Right lobe of liver (tissue), 6 donors: Measurements from ENCODE around the gene SPRR2E. TPM values are rescaled to one million over a fixed set of nuclear protein-coding genes. Genes with fewer than 3 reads are reported as not detected.

ENCODE experiments used
- ATAC-seq, 4 donors: fragments of 200-7000 bp; cut with Tn5 transposase; one replicate each; pipeline ENCODE4 v1.9.1; 2020; ENCODE audit warnings: mild to moderate bottlenecking in 4 of 4, moderate library complexity in 4 of 4
- DNase-seq, 3 donors: peaks; one replicate each; pipeline ENCODE4 v3.0.0-alpha.2; 2020
- H3K27ac ChIP-seq, 3 donors: fragments of 200-600 bp; one replicate each; pipeline ENCODE4 v1.8.0; 2022
- H3K27me3 ChIP-seq, 2 donors: fragments of 200-600 bp; one replicate each; pipeline ENCODE4 v1.8.0; 2022
- H3K36me3 ChIP-seq, 4 donors: fragments of 200-600 bp; sonication (generic) in 1 of 4; one replicate each; pipeline versions ENCODE4 v1.5.1 to v1.8.0; 2017 to 2022; ENCODE audit warnings: control low read depth in 1 of 4
- H3K4me1 ChIP-seq, 4 donors: fragments of 200-600 bp; sonication (generic) in 1 of 4; one replicate each; pipeline versions ENCODE4 v1.5.1 to v1.8.0; 2017 to 2022; ENCODE audit warnings: control low read depth in 1 of 4
- H3K4me3 ChIP-seq, 3 donors: fragments of 200-600 bp; one replicate each; pipeline ENCODE4 v1.8.0; 2022
- H3K9me3 ChIP-seq, 4 donors: fragments of 200-600 bp; sonication (generic) in 1 of 4; one replicate each; pipeline versions ENCODE4 v1.5.1 to v1.8.0; 2017 to 2022; ENCODE audit warnings: control low read depth in 1 of 4
- POLR2A ChIP-seq: fragments of 450-650 bp; IDR thresholded peaks from one replicate; pipeline ENCODE4 v1.6.1; 2017; ENCODE audit warnings: antibody characterized with exemption, mild to moderate bottlenecking
- WGBS: methylation state at CpG from one replicate; pipeline ENCODE4 v1.1.6; 2018; ENCODE audit warnings: low coverage, low lambda C conversion rate; ENCODE audit not compliant: insufficient coverage; ENCODE audit errors: missing lambda C conversion rate; 5-methylcytosine and 5-hydroxymethylcytosine counted together
- intact Hi-C, 2 donors: fragments of 100-400 bp; cut with DNase I; formaldehyde crosslinking; loops; one replicate each; pipeline versions ENCODE4 v1.11.2 to v1.14.1; 2022
- small RNA-seq, 2 experiments: library from RNA; depleted of rRNA; stranded (forward); fragments of <200 nt; gene quantifications; one replicate each; pipeline ENCODE3, GENCODE V24; 2016
- total RNA-seq, 6 experiments: library from RNA; depleted of rRNA in 2 of 6; stranded (reverse); fragments of >200 nt in 2 of 6; fragmentation: NEBNext Ultra II Directional in 3 of 6; extraction: Animal tissue kit (Norgen Biotek cat#: 25700) in 3 of 6; gene quantifications; one replicate each; pipeline versions ENCODE4 v1.1.0 to v1.2.4, GENCODE V29; 2016 to 2023
- TF ChIP-seq, protein P1 (sequence below), 4 donors: fragments of 200-600 bp in 3 of 4; fragments of 450-650 bp in 1 of 4; IDR thresholded peaks; one replicate each; pipeline versions ENCODE4 v1.5.1 to v1.8.0; 2016 to 2022; ENCODE audit warnings: antibody characterized with exemption in 4 of 4, mild to moderate bottlenecking in 2 of 4
- donor health status: DM: no; HTN: yes; CAD: no.
- donor health status: DM: no; HTN: no; CAD: no.
- donor health status: DM: no; HTN: no; CAD: no.
- donor health status: DM: no; HTN: yes; CAD: no.
- donor health status: DM: no; HTN: yes; CAD: no.

The SPRR2E gene
- total RNA-seq, 6 experiments from 2014 or later, result not detected

DNA sequence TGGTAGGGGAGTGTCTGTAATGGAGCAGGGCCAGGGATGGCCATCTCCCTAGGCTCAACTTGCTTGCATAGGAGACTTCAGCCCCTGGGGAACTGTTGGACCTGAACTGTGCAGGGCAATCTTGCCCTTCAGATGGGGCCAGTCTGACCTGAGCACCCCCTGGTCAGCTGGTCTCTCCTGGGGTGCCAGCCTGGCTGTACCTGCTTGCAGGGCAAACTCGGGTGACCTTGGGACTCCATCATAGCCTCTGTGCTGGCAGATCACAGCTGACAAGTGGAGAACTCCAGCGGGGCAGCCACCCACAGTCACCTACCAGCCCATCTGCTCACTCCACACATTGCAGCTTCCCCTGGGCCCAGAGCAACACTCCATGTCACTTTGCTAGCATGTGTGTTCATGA is 45.1 kb downstream of the SPRR2E start:
- Histone ChIP-seq H3K4me1 (no peaks in the 10 kb centered on the region), H3K4me3 (no peak overlapping the region), H3K27ac (no peak overlapping the region), H3K27me3 (no peaks in the 10 kb centered on the region), H3K9me3 (no peaks in the 10 kb centered on the region), H3K36me3 (no peaks in the 10 kb centered on the region)
- peak in 1 of 4 donors; percentile 20 for ATAC-seq
- WGBS, result no CpG with 5 or more reads among the region's 2 CpGs
- intact Hi-C loops, result no loop called here
- no peak for DNase-seq
- no peak for TF ChIP-seq POLR2A
- TF ChIP-seq, protein P1, sequence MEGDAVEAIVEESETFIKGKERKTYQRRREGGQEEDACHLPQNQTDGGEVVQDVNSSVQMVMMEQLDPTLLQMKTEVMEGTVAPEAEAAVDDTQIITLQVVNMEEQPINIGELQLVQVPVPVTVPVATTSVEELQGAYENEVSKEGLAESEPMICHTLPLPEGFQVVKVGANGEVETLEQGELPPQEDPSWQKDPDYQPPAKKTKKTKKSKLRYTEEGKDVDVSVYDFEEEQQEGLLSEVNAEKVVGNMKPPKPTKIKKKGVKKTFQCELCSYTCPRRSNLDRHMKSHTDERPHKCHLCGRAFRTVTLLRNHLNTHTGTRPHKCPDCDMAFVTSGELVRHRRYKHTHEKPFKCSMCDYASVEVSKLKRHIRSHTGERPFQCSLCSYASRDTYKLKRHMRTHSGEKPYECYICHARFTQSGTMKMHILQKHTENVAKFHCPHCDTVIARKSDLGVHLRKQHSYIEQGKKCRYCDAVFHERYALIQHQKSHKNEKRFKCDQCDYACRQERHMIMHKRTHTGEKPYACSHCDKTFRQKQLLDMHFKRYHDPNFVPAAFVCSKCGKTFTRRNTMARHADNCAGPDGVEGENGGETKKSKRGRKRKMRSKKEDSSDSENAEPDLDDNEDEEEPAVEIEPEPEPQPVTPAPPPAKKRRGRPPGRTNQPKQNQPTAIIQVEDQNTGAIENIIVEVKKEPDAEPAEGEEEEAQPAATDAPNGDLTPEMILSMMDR (IDR thresholded peaks at IDR 0.05), result no peak

Small RNA genes within 50 kb of the gene (small RNA-seq; reads per million reads assigned to genes)
- 0 reads per million in 2 experiments for gene SPRR2C

Other genes starting within 250 kb of the SPRR2E start
- not detected for gene LCE7A, start 234.5 kb downstream of the SPRR2E start, total RNA-seq
- not detected for gene SMCP, start 216.2 kb downstream of the SPRR2E start, total RNA-seq
- gene IVL, start 186.0 kb downstream of the SPRR2E start, total RNA-seq, result not detected
- not detected for gene SPRR5, start 147.3 kb downstream of the SPRR2E start, total RNA-seq
- gene SPRR4, start 123.9 kb downstream of the SPRR2E start, total RNA-seq, result not detected
- gene SPRR1A, start 110.4 kb downstream of the SPRR2E start, total RNA-seq, result not detected
- under 1 TPM in 1 of 6 experiments, not detected in 5; 0.31 TPM for gene SPRR3, start 92.8 kb downstream of the SPRR2E start, total RNA-seq
- not detected for gene SPRR1B, start 63.3 kb downstream of the SPRR2E start, total RNA-seq
- gene SPRR2D, start 53.4 kb downstream of the SPRR2E start, total RNA-seq, result not detected
- under 1 TPM in 1 of 6 experiments, not detected in 5; 0.40 TPM for gene SPRR2A, start 37.0 kb downstream of the SPRR2E start, total RNA-seq
- gene SPRR2B, start 22.9 kb downstream of the SPRR2E start, total RNA-seq, result not detected
- gene SPRR2F, start 19.0 kb upstream of the SPRR2E start, total RNA-seq, result not detected
- not detected for gene SPRR2G, start 56.4 kb upstream of the SPRR2E start, total RNA-seq
- not detected for gene LELP1, start 108.9 kb upstream of the SPRR2E start, total RNA-seq
- gene PRR9, start 123.1 kb upstream of the SPRR2E start, total RNA-seq, result not detected
- not detected for gene LORICRIN, start 165.2 kb upstream of the SPRR2E start, total RNA-seq
- not detected for gene PGLYRP3, start 218.4 kb upstream of the SPRR2E start, total RNA-seq